Measurements from ENCODE around the gene UBE2U.

Gene UBE2U

DNA sequence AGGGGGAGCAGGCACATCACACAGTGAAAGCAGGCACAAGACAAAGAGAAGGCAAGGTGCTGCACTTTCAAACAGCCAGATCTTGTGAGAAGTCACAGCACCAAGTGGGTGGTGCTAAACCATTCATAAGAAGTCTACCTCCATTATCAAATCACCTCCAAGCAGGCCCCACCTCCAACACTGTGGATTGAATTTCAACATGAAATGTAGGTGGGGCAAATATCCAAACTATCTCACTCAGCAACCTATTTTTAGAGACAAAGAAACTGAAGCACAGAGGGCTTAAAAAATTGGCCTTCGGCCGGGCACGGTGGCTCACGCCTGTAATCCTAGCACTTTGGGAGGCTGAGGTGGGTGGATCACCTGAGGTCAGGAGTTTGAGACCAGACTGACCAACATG is 90.4 kb downstream of the UBE2U start:
- DNase-seq (ENCODE audit: low spot score) = no peak

DNA sequence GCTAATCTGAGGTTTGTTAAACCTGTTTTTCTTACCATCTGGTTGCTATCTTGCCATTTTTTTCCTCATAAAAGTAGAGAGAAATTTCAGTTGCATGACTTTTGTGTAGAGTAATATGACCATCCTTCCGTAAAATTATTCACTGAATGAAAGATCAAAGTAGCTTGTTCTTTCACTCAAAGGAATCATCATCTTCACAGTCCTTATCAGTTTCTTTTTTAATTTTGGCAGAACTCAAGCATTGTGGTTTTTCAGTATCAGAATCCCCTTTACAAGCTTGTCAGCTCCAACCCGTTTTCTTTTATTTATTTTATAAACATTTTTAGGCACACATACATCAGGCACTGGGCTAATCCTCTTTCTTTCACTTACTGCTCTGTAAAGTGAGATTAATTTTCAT is 91.7 kb downstream of the UBE2U start:
- no peak for DNase-seq (ENCODE audit: low spot score)

DNA sequence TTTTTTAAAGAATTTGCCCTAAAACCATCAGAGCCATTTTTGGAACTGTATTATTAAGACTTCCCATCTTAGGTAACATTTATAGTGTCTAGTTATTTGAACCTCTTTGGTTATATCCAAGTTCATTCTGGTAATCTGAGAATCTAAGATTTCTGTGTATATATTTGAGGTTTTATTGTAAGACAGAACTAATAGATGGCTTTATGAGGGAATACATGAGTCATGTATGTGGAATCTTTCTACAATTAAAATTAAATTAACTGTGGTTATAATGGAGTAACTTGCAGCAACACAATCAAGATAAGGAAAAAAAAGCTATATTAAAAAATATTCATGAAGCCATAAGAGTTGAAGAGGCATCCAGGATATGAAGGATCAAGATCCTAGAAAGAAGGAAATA is 92.1 kb downstream of the UBE2U start:
- DNase-seq (ENCODE audit: low spot score) = no peak

DNA sequence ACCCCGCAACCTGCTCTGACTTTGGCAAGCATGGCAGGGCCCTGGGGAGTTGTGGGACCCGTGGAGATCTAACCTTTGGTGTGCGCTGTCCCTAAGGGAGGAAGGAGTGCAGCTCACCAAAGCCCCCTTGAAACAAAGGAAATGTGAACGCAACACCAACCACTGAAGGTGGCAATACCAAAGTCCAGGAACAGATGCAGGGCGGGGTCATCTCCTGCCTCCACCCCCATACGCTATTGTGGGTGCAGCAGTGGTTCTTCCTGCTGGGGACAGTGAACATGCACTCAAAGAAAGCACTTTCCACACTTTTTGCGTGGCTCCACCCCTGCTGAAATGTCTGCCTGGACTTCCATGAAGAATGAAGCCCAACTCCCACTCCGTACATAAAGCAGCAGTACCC is 93.0 kb downstream of the UBE2U start:
- no peak for DNase-seq (ENCODE audit: low spot score)

- no peak for DNase-seq (ENCODE audit: low spot score)
These were observed 98.8 kb downstream of the UBE2U start for GRCh38 chr1:64302194-64302593.

GRCh38 chr1:64302971-64303370 is 99.5 kb downstream of the UBE2U start:
- DNase-seq (ENCODE audit: low spot score) = no peak

- no peak for DNase-seq (ENCODE audit: low spot score)
These were observed 101.4 kb downstream of the UBE2U start for GRCh38 chr1:64304823-64305222.

- no peak for DNase-seq (ENCODE audit: low spot score)
These were observed 105.4 kb downstream of the UBE2U start for GRCh38 chr1:64308866-64309265.

DNA sequence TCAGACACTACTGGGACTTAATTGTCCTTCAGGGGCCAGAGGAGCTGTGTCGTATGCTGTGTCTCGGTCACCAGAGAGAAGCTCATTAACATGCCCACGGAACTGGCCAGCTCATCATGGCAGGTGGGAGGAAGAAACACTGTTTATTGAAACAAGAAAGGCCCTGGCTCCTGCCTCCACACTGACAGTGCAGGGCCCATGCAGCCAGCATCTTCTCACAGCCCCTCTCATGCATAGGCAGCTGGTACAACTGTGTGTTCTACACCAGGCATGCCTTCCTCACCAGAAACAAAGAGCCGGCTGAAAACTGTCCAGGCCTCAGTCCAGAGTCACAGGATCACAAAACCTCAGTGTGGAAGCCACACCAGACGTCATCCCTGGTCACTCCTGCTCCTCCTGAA is 106.0 kb downstream of the UBE2U start:
- no peak for DNase-seq (ENCODE audit: low spot score)

DNA sequence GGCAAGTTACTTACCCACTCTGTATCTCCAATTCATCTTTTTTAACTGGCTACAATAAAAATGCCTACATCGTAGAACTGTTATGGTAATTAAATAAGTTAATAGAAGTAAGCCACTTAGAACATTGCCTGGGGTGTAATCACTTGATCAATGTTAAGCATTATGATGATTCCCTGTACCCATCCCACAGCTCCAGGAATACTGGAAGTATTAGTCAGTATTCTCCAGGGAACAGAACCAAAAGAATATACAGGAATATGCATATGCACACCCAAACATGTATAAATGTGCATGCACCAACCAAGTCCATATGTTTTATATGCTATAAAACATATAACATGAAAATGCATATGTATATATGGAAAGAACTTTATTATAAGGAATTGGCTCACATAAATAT is 107.3 kb downstream of the UBE2U start:
- no peak for DNase-seq (ENCODE audit: low spot score)

- no peak for DNase-seq (ENCODE audit: low spot score)
These were observed 109.0 kb downstream of the UBE2U start for GRCh38 chr1:64312431-64312830.

GRCh38 chr1:64315402-64315801 is 112.0 kb downstream of the UBE2U start:
- DNase-seq (ENCODE audit: low spot score) = no peak
